HEK293 (cell line): Measurements from ENCODE around the gene KIF13A.
"Not testable (repeated sequence)": the region's sequence is repeated elsewhere in the genome, so short reads cannot be mapped to it uniquely, and the experiment has no call there.

Experiments used
- CTCF ChIA-PET: fragments of 350-600 bp; formaldehyde crosslinking; extraction: SDS; loops from one replicate; lab custom pipeline; 2021; ENCODE audit warnings: antibody characterized with exemption; lab: Yijun Ruan, JAX
- POLR2A ChIA-PET: fragments of 300-600 bp; formaldehyde crosslinking; extraction: SDS; loops from one replicate; lab custom pipeline; 2020; ENCODE audit warnings: antibody characterized with exemption, inconsistent platforms; lab: Yijun Ruan, JAX
- H3K27ac ChIP-seq: fragments of 200-500 bp; sonication (Bioruptor generic); 2 replicates; pipeline ENCODE4 v1.5.1; 2014; ENCODE audit warnings: low read depth, low read length, control low read depth, inconsistent platforms; ENCODE audit errors: extremely low read depth
- H3K36me3 ChIP-seq, 2 experiments: fragments of 200-500 bp in 1 of 2; sonication (Bioruptor generic) in 1 of 2; 1 replicate in 1 of 2; 2 replicates in 1 of 2; pipeline ENCODE4 v1.5.1; 2014 to 2017; ENCODE audit warnings: inconsistent platforms in 2 of 2, low read length in 2 of 2; ENCODE audit not compliant: control insufficient read depth in 2 of 2, insufficient read depth in 1 of 2
- H3K4me1 ChIP-seq: fragments of 200-500 bp; sonication (Bioruptor generic); 2 replicates; pipeline ENCODE4 v1.5.1; 2014; ENCODE audit warnings: mild to moderate bottlenecking, low read length, inconsistent platforms; ENCODE audit not compliant: control insufficient read depth, insufficient read depth
- H3K4me3 ChIP-seq: 2 replicates; pipeline ENCODE4 v1.5.1; 2011; ENCODE audit warnings: low read depth, mild to moderate bottlenecking, control low read depth, low read length, moderate library complexity
- H3K9me3 ChIP-seq: fragments of 200-500 bp; sonication (Bioruptor generic); 2 replicates; pipeline ENCODE4 v1.5.1; 2014; ENCODE audit warnings: low read depth, low read length, inconsistent platforms; ENCODE audit not compliant: control insufficient read depth, insufficient read depth
- AEBP2 ChIP-seq: fragments of 450-650 bp; formaldehyde crosslinking; IDR thresholded peaks from 2 replicates; pipeline ENCODE4 v1.5.1; 2016; ENCODE audit warnings: missing biosample characterization, missing genetic modification characterization, borderline replicate concordance
- BCL11B ChIP-seq: fragments of 450-650 bp; formaldehyde crosslinking; IDR thresholded peaks from 2 replicates; pipeline ENCODE4 v1.5.1; 2016; ENCODE audit warnings: low read depth, missing biosample characterization, missing genetic modification characterization
- BCL6B ChIP-seq: fragments of 450-650 bp; formaldehyde crosslinking; IDR thresholded peaks from 2 replicates; pipeline ENCODE4 v1.5.1; 2017; ENCODE audit warnings: missing biosample characterization, missing genetic modification characterization
- HOXA7 ChIP-seq: sonication (generic); formaldehyde crosslinking; IDR thresholded peaks from 2 replicates; pipeline ENCODE4 v1.8.1; 2022; ENCODE audit warnings: missing genetic modification reagents, borderline replicate concordance
- HOXC10 ChIP-seq: sonication (generic); formaldehyde crosslinking; IDR thresholded peaks from 2 replicates; pipeline ENCODE4 v1.8.1; 2023; ENCODE audit warnings: mild to moderate bottlenecking, missing genetic modification reagents
- KLF7 ChIP-seq: fragments of 450-650 bp; formaldehyde crosslinking; IDR thresholded peaks from 2 replicates; pipeline ENCODE4 v1.5.1; 2016; ENCODE audit warnings: missing biosample characterization, missing genetic modification characterization, borderline replicate concordance
- KLF9 ChIP-seq: fragments of 450-650 bp; formaldehyde crosslinking; IDR thresholded peaks from 2 replicates; pipeline ENCODE4 v1.5.1; 2016; ENCODE audit warnings: missing biosample characterization, missing genetic modification characterization, low read depth
- PRDM1 ChIP-seq: fragments of 450-650 bp; formaldehyde crosslinking; IDR thresholded peaks from 2 replicates; pipeline ENCODE4; 2016; ENCODE audit warnings: missing biosample characterization, missing genetic modification characterization
- ZNF174 ChIP-seq: fragments of 450-650 bp; formaldehyde crosslinking; IDR thresholded peaks from 2 replicates; pipeline ENCODE4 v1.5.0; 2017; ENCODE audit warnings: missing biosample characterization, mild to moderate bottlenecking, missing genetic modification characterization
- ZNF18 ChIP-seq: fragments of 450-650 bp; formaldehyde crosslinking; IDR thresholded peaks from 2 replicates; pipeline ENCODE4 v1.5.1; 2016; ENCODE audit warnings: missing biosample characterization, missing genetic modification characterization
- ZNF302 ChIP-seq: fragments of 450-650 bp; formaldehyde crosslinking; IDR thresholded peaks from 2 replicates; pipeline ENCODE4 v1.5.1; 2016; ENCODE audit warnings: missing biosample characterization, missing genetic modification characterization, low read depth
- ZNF561 ChIP-seq: fragments of 450-650 bp; IDR thresholded peaks from 2 replicates; pipeline ENCODE4 v1.5.1; 2018; ENCODE audit warnings: missing biosample characterization, missing genetic modification characterization, borderline replicate concordance
- ZNF600 ChIP-seq: fragments of 450-650 bp; formaldehyde crosslinking; IDR thresholded peaks from 2 replicates; pipeline ENCODE4 v1.5.1; 2016; ENCODE audit warnings: missing biosample characterization, missing genetic modification characterization
- ZNF610 ChIP-seq: fragments of 450-650 bp; formaldehyde crosslinking; IDR thresholded peaks from 2 replicates; pipeline ENCODE4 v1.5.1; 2016; ENCODE audit warnings: missing biosample characterization, missing genetic modification characterization, borderline replicate concordance
- ZNF624 ChIP-seq: fragments of 450-650 bp; formaldehyde crosslinking; IDR thresholded peaks from 2 replicates; pipeline ENCODE4 v1.5.1; 2017; ENCODE audit warnings: missing biosample characterization, missing genetic modification characterization
- ZNF707 ChIP-seq: fragments of 450-650 bp; formaldehyde crosslinking; IDR thresholded peaks from 2 replicates; pipeline ENCODE4 v1.5.1; 2016; ENCODE audit warnings: missing biosample characterization, missing genetic modification characterization
- ZNF791 ChIP-seq: fragments of 450-650 bp; formaldehyde crosslinking; IDR thresholded peaks from 2 replicates; pipeline ENCODE4 v1.5.1; 2016; ENCODE audit warnings: missing biosample characterization, missing genetic modification characterization
- ZSCAN18 ChIP-seq: fragments of 450-650 bp; formaldehyde crosslinking; IDR thresholded peaks from 2 replicates; pipeline ENCODE4 v1.5.1; 2016; ENCODE audit warnings: missing biosample characterization, missing genetic modification characterization
- ZXDB ChIP-seq: fragments of 450-650 bp; formaldehyde crosslinking; IDR thresholded peaks from 2 replicates; pipeline ENCODE4 v1.5.1; 2016; ENCODE audit warnings: missing biosample characterization, missing genetic modification characterization

KIF13A gene

GRCh38 chr6:17758119-17758518, 229.3 kb downstream of the KIF13A start:
- Histone ChIP-seq H3K27ac (no peak overlapping the region), H3K4me1 (no peaks in the 10 kb centered on the region), H3K36me3 (no peaks in the 10 kb centered on the region; a peak in 1 of 3 replicates), H3K4me3 (no peak overlapping the region), H3K9me3 (no peaks in the 10 kb centered on the region)
- CTCF ChIA-PET: interaction anchor here (0.5 to 0.7 kb wide), 2 partner anchors 38 to 147 kb away, joined by 3 to 5 read pairs; no protein-coding TSS in a partner anchor
- POLR2A ChIA-PET: no interaction called here
- no peak for TF ChIP-seq ZNF610 (tag by site-specific recombination)
- TF ChIP-seq ZNF791 (tag by site-specific recombination): no peak
- TF ChIP-seq ZNF600 (tag by site-specific recombination): no peak
- TF ChIP-seq BCL11B (tag by site-specific recombination): no peak
- no peak for TF ChIP-seq ZSCAN18 (tag by site-specific recombination)

- no peak for TF ChIP-seq ZNF624 (tag by site-specific recombination)
- TF ChIP-seq KLF9 (tag by site-specific recombination): no peak
- no peak for TF ChIP-seq ZNF302
- no peak for TF ChIP-seq BCL6B (tag by site-specific recombination)
- TF ChIP-seq ZXDB (tag by site-specific recombination): no peak
- TF ChIP-seq PRDM1 (tag by site-specific recombination): no peak
- no peak for TF ChIP-seq KLF7
- TF ChIP-seq HOXC10 (CRISPR knock-in tag): no peak
- no peak for TF ChIP-seq ZNF174 (tag by site-specific recombination)
- no peak for TF ChIP-seq HOXA7 (CRISPR knock-in tag)
- TF ChIP-seq ZNF18: no peak
- no peak for TF ChIP-seq AEBP2 (tag by site-specific recombination)
- no peak for TF ChIP-seq ZNF561 (tag by site-specific recombination)
- TF ChIP-seq ZNF707 (tag by site-specific recombination): no peak
- POLR2A ChIA-PET: no interaction called here
- Histone ChIP-seq H3K36me3 (no peaks in the 10 kb centered on the region; a peak in 1 of 3 replicates), H3K4me1 (no peaks in the 10 kb centered on the region), H3K27ac (no peak overlapping the region), H3K9me3 (no peaks in the 10 kb centered on the region), H3K4me3 (no peak overlapping the region)
- CTCF ChIA-PET: interaction anchor here (0.6 to 1.0 kb wide), 2 partner anchors 14 to 776 kb away, joined by 3 to 4 read pairs; no protein-coding TSS in a partner anchor
Observed at GRCh38 chr6:17754254-17754653, 233.2 kb downstream of the KIF13A start.

- H3K27ac ChIP-seq, H3K4me3 ChIP-seq, H3K36me3 ChIP-seq, POLR2A ChIA-PET, H3K9me3 ChIP-seq, H3K4me1 ChIP-seq: not testable (repeated sequence)
- CTCF ChIA-PET: interaction anchor here (0.8 kb wide), 1 partner anchor 59 kb away, joined by 4 read pairs; no protein-coding TSS in a partner anchor
Observed at GRCh38 chr6:17745324-17745723, 242.1 kb downstream of the KIF13A start.

- CTCF ChIA-PET: interaction anchor here (0.8 kb wide), 1 partner anchor 59 kb away, joined by 4 read pairs; no protein-coding TSS in a partner anchor
- H3K4me1 ChIP-seq, POLR2A ChIA-PET, H3K36me3 ChIP-seq, H3K27ac ChIP-seq, H3K4me3 ChIP-seq, H3K9me3 ChIP-seq: not testable (repeated sequence)
Observed at GRCh38 chr6:17744757-17745308, 242.6 kb downstream of the KIF13A start.
